GM18505 (cell line): Measurements from ENCODE around the gene EEFSEC.

ENCODE experiments used
- ATAC-seq: cut with Tn5 transposase; IDR thresholded peaks from one replicate; pipeline ENCODE4 v1.9.1; 2021; ENCODE audit not compliant: unreplicated experiment
- POLR2A ChIP-seq: IDR thresholded peaks from 4 replicates; pipeline ENCODE4 v1.6.1; 2011; ENCODE audit warnings: borderline replicate concordance; ENCODE audit not compliant: insufficient read depth, insufficient read length; ENCODE audit errors: extremely low read depth

EEFSEC gene

DNA sequence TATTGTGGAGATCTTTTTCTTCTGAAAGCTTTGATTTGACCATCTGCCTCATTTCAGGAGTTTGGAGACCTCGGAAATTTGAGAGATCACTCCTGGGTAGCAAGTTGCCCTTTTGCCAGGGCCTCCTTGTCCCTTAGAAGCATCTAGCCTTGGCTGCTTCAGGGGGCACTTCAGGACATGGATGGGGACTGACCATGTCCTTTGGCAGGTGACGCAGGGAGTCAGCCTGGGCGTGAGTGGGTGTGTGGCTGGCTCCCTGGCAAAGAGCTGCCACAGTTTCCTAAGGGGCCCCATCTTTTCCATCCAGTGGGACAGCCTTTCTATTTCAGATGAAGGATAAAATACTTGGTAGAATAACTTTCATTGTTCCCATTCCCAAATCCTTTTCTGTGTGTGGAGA lies 27.6 kb downstream of the EEFSEC start:
- no peak for ATAC-seq
- TF ChIP-seq POLR2A: no peak

DNA sequence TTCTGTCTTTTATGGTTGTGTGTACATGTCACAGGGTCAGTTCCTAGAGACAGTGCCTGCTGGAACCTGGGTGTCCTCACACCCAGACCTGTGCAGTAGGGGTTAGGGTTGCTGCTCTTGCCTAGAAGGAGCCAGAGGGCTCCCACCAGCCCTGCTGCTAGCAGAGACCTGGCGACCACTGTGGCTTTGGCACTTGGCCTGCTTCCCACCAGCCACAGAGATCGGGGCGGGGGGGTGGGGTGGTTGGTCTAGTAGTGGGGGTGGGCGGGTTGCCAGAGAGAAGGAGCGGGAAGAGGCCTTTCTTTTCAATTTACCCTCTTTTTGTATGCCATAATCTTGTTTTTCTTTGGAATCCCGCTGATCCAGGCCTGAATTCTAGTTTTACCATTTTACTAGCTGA lies 29.4 kb downstream of the EEFSEC start:
- TF ChIP-seq POLR2A: no peak
- no peak for ATAC-seq

DNA sequence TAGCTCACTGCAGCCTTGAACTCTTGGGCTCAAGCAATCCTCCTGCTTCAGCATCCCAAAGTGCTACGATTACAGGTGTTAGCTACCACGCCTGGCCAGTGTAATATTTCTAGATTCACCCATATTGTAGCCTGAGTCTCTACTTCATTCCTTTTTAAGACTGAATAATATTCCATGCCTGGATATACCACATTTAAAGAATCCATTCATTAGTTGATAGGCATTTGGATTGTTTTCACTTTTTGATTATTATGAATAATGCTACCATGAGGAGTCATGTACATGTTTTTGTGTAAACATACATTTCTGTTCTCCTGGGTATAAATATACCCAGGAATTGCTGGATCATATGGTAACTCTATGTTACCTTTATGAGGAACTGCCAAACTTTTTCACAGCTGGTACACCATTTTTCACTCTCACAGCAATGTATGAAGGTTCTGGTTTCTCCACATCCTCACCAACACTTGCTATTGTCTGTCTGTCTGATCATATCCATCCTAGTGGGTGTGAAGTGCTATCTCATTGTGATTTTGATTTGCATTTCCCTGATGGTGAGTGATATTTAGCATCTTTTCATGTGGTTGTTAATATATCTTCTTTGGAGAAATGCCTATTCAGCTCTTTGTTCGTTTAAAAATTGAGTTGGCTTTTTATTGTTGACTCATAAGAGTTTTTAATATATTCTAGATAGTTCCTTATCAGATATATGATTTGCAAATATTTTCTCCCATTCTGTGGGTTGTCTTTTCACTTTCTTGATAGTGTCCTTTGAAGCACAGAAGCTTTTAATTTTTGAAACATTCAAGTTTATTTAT lies 32.6 kb downstream of the EEFSEC start:
- ATAC-seq: no peak
- TF ChIP-seq POLR2A: no peak

DNA sequence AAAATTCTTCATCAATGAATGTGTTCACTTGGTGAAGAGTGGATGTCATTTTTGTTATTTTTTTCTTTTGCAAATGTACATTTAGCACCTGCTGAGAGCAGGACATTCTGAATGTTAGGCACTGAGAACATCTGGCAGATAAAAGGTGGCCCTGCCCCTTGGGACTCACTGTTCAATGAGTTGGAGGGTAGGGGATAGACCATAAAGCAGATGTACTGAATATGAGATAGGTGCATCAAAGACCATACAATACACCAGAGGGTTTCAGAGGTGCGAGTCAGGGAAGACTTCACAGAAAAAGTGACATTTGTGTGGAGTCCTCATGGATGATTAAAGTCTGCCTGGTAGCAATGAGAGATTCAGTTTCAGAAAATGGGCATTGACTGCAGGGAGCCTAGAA lies 34.2 kb downstream of the EEFSEC start:
- no peak for ATAC-seq
- TF ChIP-seq POLR2A: no peak

DNA sequence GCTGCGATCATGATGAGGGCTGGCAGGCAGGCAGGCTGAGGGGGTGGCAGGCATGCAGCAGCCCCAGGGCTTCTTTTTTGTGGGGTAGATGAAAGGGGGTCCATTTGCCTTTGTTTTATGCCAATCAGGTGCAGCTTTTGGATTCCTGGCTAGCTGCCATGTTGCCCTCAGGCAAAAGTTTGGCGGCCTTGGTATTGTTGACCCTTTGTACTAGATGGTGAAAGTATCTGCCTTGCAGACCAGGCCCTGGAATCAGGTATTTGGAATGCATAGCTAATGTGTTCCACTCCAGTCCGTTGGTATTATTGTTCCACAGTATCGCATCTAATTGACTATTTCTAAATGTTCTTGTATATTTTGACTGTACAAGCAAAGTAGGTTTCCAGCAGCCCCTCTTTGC lies 35.0 kb downstream of the EEFSEC start:
- ATAC-seq: no peak
- TF ChIP-seq POLR2A: no peak

DNA sequence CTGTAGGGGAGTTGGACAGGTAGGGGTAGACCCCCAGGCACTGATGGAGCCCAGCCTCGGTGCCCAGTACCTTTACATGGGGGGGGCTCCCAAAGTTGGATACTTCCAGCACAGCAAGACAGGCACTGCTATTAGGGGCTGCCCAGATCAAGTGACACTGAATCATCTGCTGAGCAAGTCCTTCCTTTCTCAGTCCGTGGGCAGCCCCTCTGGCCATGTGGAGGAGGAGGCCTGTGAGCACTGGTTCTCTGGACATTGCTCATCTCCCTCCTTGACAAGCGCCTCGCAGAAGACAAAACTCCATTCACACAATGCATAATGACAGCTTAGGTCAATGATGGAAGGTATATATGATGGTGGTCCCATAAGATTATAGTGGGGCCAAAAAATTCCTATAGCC lies 35.7 kb downstream of the EEFSEC start:
- ATAC-seq: no peak

DNA sequence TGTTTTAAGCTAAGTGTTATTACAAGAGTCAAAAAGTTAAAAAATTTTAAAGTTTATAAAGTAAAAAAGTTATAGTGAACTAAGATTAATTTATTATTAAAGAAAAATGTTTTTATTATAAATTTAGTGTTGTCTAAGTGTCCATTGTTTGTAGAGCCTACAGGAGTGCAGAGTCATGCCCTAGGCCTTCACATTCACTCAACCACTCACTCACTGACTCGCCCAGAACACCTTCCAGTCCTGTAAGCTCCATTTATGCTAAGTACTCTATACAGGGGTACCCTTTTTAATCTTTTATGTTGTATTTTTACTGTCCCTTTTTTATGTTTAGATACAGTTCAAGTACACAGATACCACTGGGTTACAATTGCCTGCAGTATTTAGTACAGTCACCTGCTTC lies 37.2 kb downstream of the EEFSEC start:
- TF ChIP-seq POLR2A: no peak
- no peak for ATAC-seq

More for the DNA sequence above, 35.7 kb downstream of the EEFSEC start:
- no peak for TF ChIP-seq POLR2A

DNA sequence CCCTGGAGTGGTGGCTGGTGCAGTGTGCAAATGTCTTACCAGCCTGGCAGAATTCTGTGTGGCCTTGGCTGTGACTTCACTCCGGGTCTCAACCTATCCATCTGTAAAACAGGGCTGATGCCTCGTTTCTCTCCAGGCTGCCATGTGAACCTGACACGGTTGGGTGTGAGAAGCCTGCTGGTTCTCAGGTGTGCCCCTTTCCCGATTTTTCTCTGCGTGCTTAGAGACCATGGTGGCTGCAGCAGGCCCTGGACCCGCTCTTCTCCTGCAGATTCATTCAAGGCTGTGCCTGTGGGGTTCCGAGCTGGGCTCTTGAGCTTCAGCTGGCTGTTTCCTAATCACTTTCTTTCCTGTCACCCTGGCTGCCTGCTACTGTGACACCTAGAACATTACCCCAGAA lies 38.9 kb downstream of the EEFSEC start:
- no peak for TF ChIP-seq POLR2A
- no peak for ATAC-seq

DNA sequence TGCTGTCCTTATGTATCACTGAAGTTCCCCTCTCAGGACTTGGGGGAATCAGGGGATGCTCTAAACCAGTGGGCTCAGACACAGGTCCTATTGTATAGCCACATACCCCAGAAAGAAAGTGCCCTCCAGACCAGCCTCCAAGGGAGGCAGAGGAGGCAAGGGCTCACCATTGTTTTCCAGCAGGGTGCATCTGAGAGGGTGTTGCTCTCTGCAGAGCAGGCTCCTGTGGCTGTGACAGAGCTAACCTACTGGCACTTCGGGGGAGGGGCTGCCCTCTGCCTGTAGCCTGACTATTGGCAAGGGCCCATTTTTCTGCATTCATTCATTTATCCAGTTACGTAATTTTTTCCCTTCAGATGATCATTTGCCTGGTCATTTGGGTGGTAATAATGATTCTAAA lies 39.9 kb downstream of the EEFSEC start:
- no peak for TF ChIP-seq POLR2A
- no peak for ATAC-seq

DNA sequence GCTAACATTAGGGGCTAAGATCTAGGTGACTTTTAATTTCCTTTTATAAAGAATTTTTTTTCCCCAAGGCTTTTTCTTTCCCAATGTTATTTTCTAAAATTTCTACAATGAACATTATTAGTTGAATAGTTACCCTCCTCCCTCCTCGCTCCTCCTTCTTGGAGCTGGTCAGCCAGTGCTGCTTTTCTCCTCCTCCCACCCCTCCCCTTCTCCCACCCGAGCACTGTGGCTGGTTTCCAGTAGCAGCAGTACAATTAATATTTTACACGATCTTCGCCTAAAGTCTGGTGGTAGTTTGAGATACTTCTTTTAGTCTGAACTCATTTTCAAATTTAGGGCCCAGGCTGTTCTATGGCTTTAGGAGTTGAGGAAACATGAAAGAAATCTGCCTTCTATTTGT lies 41.6 kb downstream of the EEFSEC start:
- TF ChIP-seq POLR2A: no peak
- ATAC-seq: no peak

DNA sequence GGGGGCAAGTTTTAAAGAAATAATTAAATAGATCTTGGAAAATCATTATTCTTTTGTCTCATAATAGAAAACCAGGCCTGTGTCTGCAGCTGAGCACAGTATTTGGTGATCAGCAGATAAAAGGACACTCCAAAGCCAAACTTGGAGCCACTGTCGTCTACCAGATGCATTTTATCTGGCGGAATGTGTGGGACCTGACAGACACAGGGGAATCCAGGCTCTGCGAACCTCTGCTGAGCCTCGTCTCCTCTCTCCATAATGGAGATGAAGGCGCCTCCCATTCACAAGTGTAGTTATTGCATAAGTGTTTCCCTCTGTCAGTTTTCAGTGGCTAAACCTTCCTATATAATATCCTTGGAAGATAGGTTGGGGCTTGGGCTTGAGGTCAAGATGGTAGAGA lies 42.1 kb downstream of the EEFSEC start:
- no peak for ATAC-seq
- TF ChIP-seq POLR2A: no peak

DNA sequence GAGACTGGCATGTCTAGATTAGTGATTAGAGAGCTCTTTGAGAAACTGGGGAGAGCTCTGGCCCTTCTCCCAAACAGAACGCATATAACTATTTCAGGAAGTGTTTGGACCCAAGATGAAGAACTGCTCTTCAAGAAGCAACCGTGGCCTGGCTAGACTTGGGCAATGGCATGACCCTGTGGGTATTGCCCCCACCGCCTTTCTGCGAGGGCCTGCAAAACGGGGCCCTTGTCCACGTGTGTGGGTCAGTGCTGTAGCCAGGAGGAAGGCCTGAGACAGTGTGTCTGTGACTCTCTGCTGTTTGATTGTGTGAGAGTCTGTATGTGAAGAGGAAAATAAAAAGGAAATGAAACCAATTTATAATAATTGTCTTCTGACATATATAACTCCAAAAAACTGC lies 42.5 kb downstream of the EEFSEC start:
- ATAC-seq: no peak
- TF ChIP-seq POLR2A: no peak

DNA sequence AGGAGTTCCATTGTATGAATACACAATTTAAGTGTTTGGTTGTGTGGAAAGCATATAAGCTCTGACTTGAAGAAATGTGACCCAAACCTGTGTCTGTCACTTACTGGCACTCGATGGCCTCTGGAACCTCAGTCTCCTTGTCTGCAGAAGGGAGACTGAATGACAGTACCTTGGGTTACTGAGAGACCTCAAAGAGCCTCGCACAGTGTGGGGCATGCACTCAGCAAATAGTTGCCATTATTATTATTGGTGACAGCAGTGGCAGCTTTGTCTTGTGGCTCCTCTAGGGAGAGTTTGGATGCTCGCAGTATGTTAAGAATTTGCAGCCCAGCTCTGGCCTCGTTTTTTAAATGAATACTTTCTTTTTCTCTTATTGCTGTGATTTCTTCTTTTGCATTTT lies 43.4 kb downstream of the EEFSEC start:
- no peak for ATAC-seq
- no peak for TF ChIP-seq POLR2A

DNA sequence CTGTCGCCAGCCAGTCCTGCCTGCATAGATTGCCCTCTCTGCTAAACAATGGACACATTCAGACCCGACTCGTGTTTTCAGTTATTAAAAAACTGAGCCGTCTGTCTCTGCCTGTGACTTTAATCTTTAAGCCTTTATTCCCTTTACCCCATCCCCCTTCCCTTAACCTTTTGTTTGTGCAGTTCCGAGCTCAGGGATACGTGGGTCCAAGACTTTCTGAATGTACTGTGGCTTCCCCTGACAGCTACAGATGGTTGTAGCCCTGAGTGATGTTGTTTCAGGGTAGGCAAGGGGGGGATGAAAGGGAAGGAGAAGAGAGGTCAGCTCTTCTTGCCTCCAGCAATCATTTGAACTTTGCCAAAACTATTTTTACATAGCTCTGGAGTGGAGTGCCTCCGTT lies 44.6 kb downstream of the EEFSEC start:
- no peak for TF ChIP-seq POLR2A
- ATAC-seq: no peak

DNA sequence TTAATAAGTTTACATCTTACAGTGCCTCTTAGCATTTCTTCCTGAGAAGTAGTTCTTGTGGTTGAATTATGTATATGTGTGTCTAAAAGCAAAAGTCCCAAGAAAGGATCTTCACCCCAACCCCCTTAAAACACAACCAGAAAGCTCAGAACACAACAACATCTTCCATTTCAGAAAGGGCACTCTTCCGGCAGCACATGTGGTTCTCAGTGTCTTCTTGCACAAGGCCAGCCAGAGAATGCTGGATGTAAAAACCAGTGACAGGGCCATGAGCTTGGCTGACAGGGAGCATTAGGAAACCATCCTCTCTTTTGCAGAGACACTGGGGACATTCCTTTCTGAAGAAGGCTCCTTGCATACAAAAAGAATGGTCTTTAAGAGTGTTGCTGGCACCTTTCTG lies 45.0 kb downstream of the EEFSEC start:
- TF ChIP-seq POLR2A: no peak
- no peak for ATAC-seq
